GM12875 (cell line): Measurements from ENCODE around the gene SOST.

ENCODE experiments used
- H3K4me3 ChIP-seq: one replicate; pipeline ENCODE4 v1.5.1; 2011; ENCODE audit warnings: low read depth, low read length, control low read depth
- CTCF ChIP-seq: IDR thresholded peaks from 2 replicates; pipeline ENCODE4 v1.5.1; 2011; ENCODE audit warnings: low read depth, mild to moderate bottlenecking, control low read depth, inconsistent platforms, low read length, moderate library complexity, borderline replicate concordance; ENCODE audit not compliant: insufficient read depth

The SOST gene

DNA sequence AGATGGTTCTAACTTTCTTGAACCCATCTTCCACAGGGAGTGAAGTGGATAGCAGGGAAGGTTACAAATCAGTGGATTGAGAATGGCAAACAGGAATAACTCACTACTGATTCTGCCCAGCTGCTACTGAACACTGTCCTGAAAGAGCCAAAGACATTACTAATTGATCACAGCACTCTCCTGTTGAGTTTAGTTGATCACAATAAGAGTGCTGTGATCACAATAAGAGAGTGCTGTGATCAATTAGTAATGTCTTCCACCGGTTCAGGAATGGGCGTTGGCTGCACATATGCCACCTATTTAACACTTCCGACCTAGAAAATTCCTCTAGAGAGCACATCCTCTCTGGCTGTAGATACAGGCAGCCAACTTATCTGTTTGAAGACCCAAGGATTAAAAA, 33.0 kb upstream of the SOST start:
- TF ChIP-seq CTCF = no peak
- H3K4me3 ChIP-seq = no peak overlapping the region

GRCh38 chr17:43790311-43790940, 31.8 kb upstream of the SOST start:
- no peak overlapping the region for H3K4me3 ChIP-seq
- no peak for TF ChIP-seq CTCF

GRCh38 chr17:43789482-43789881, 30.9 kb upstream of the SOST start:
- TF ChIP-seq CTCF = no peak
- no peak overlapping the region for H3K4me3 ChIP-seq

DNA sequence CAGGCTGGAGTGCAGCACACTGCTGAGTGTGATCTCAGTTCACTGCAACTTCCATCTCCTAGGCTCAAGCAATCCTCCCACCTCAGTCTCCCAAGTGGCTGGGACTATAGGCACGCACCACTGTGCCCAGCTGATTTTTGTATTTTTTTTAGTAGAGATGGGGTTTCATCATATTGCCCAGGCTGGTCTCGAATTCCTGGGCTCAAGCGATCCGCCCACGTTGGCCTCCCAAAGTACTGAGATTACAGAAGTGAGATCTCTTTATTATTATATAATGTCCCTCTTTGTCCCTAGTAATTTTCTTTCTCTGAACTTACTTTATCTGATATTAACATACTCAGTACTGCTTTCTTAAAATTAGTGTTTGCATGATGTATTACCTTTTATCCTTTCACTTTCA, 29.9 kb upstream of the SOST start:
- no peak overlapping the region for H3K4me3 ChIP-seq
- TF ChIP-seq CTCF = no peak

- H3K4me3 ChIP-seq = no peak overlapping the region
- no peak for TF ChIP-seq CTCF
These were observed 29.1 kb upstream of the SOST start for GRCh38 chr17:43787728-43788127.

DNA sequence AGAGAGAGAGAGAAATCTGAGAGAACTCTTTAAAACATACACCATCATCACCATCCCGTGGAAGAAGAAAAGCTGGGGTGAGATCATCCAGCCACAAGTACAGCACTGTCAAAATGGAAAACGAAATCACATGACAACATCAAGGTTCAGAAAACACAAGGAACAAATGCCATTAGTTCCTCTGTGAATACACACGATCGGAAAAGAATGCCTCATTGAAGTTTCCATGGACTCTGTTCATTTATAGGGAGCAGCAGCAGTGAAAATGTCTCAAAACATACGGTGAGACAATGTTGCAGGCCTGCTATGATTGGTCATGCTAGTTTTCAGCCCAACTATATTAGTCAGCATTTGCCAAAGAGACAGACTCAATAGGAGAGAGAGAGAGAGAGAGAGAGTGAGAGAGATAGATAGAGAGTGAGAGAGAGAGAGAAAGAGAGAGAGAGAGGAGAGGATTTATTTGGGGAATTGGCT, 26.1 kb upstream of the SOST start:
- no peak overlapping the region for H3K4me3 ChIP-seq
- no peak for TF ChIP-seq CTCF

GRCh38 chr17:43784068-43784467, 25.5 kb upstream of the SOST start:
- H3K4me3 ChIP-seq = no peak overlapping the region
- no peak for TF ChIP-seq CTCF
